GM18517 (cell line): ENCODE measurements around the gene NENF.
A peak's percentile ranks its signal among the peaks of the same experiment; 100 is the strongest.
"Not testable (repeated sequence)": the region's sequence is repeated elsewhere in the genome, so short reads cannot be mapped to it uniquely, and the experiment has no call there.

Experiments used
- ATAC-seq: cut with Tn5 transposase; IDR thresholded peaks from one replicate; pipeline ENCODE4 v1.9.1; 2021; ENCODE audit warnings: mild to moderate bottlenecking, moderate library complexity; ENCODE audit not compliant: unreplicated experiment

NENF gene

GRCh38 chr1:212480711-212481437 is 48.2 kb downstream of the NENF start:
- ATAC-seq, result not testable (repeated sequence)

GRCh38 chr1:212481438-212481767 is 48.7 kb downstream of the NENF start:
- no peak for ATAC-seq

- ATAC-seq, result no peak
These were observed 49.4 kb downstream of the NENF start for GRCh38 chr1:212482006-212482636.

- ATAC-seq, result no peak
These were observed 50.1 kb downstream of the NENF start for GRCh38 chr1:212482637-212483441.

GRCh38 chr1:212484701-212485570 is 52.2 kb downstream of the NENF start:
- ATAC-seq, result no peak

GRCh38 chr1:212485571-212485912 is 52.8 kb downstream of the NENF start:
- no peak for ATAC-seq

- no peak for ATAC-seq
These were observed 53.3 kb downstream of the NENF start for GRCh38 chr1:212485913-212486618.

- ATAC-seq, result no peak
These were observed 53.9 kb downstream of the NENF start for GRCh38 chr1:212486619-212486975.

- no peak for ATAC-seq
These were observed 54.6 kb downstream of the NENF start for GRCh38 chr1:212487286-212487685.

- ATAC-seq, result no peak
These were observed 55.2 kb downstream of the NENF start for GRCh38 chr1:212487774-212488435.

GRCh38 chr1:212488436-212489283 is 55.9 kb downstream of the NENF start:
- peak; percentile 69 for ATAC-seq

- ATAC-seq, result no peak
These were observed 56.7 kb downstream of the NENF start for GRCh38 chr1:212489284-212489859.

- ATAC-seq, result no peak
These were observed 57.6 kb downstream of the NENF start for GRCh38 chr1:212490276-212490675.

GRCh38 chr1:212491454-212491853 is 58.7 kb downstream of the NENF start:
- ATAC-seq, result no peak
